Measurements from ENCODE around the gene KLF8. TPM values are rescaled to one million over a fixed set of nuclear protein-coding genes. Genes with fewer than 3 reads are reported as not detected.

KLF8 gene
- total and polyA plus RNA-seq, 9 of the 15 experiments (the other 6 are each of a cell fraction or from before 2014, with no cell fraction given): 0.01 to 0.10 (median 0.04) TPM; not detected in 3

GRCh38 chrX:56231537-56232090, 542 bp upstream of the KLF8 start (continued):
- TF ChIP-seq, protein P1, sequence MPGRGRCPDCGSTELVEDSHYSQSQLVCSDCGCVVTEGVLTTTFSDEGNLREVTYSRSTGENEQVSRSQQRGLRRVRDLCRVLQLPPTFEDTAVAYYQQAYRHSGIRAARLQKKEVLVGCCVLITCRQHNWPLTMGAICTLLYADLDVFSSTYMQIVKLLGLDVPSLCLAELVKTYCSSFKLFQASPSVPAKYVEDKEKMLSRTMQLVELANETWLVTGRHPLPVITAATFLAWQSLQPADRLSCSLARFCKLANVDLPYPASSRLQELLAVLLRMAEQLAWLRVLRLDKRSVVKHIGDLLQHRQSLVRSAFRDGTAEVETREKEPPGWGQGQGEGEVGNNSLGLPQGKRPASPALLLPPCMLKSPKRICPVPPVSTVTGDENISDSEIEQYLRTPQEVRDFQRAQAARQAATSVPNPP (IDR thresholded peaks at IDR 0.05; ENCODE audit: borderline replicate concordance, insufficient read depth, insufficient read length): no peak
- TF ChIP-seq CTBP1 (IDR thresholded peaks at IDR 0.05; ENCODE audit: borderline replicate concordance) (no peak), PRMT5 (CRISPR knock-in tag; IDR thresholded peaks at IDR 0.05) (no peak)

- H3K27me3 ChIP-seq (ENCODE audit: control insufficient read depth in 2 of 2, insufficient read depth in 2 of 2, low read length in 2 of 2): no peaks in the 10 kb centered on the region
- DNase-seq (ENCODE audit: extremely low read depth in 1 of 4, low spot score in 3 of 4) (no peak), FAIRE-seq (no peak), ATAC-seq (no peak)
- intact Hi-C loops (cut with micrococcal nuclease): no loop called here
- no TSS peak for BruUV-seq (replicated peaks)
- WGBS (ENCODE audit: insufficient coverage, low coverage, missing lambda C conversion rate): 9% methylated on average over 6 of the region's 17 CpGs
- POLR2A ChIA-PET: interaction anchor here (0.6 kb wide), 1 partner anchor 494 kb away, joined by 4 read pairs; no protein-coding TSS in a partner anchor
- H4K20me1 ChIP-seq (replicated peaks; ENCODE audit: control insufficient read depth, insufficient read depth, low read length): no peaks in the 10 kb centered on the region
- CTCF ChIA-PET (ENCODE audit: low intra/inter-chr PET ratio): no interaction called here
- H2AFZ ChIP-seq (ENCODE audit: low read depth, low read length): no peak overlapping the region
- in situ Hi-C loops (cut with MboI): no loop called here
- no peaks in the 10 kb centered on the region for H3K4me1 ChIP-seq (replicated peaks in 1 of 2; ENCODE audit: control insufficient read depth in 2 of 2, insufficient read depth in 2 of 2, low read length in 2 of 2)
- no peaks in the 10 kb centered on the region for H3K79me2 ChIP-seq (ENCODE audit: control insufficient read depth, insufficient read depth, low read length)
- H3K9ac ChIP-seq (ENCODE audit: insufficient read depth in 1 of 2, low read depth in 2 of 2, low read length in 2 of 2): no peak overlapping the region
- H3K9me1 ChIP-seq (ENCODE audit: control insufficient read depth, insufficient read depth, low read length): no peaks in the 10 kb centered on the region
- H3K9me3 ChIP-seq (replicated peaks; ENCODE audit: control insufficient read depth, insufficient read depth, low read depth, low read length): no peaks in the 10 kb centered on the region
- H3K4me3 ChIP-seq: no peak overlapping the region
- TF ChIP-seq CREB3 (tag; conservative IDR thresholded peaks at IDR 0.05; ENCODE audit: low read depth) (no peak), FOS (IDR thresholded peaks at IDR 0.05; ENCODE audit: extremely low read depth, insufficient read length) (no peak), ZNF79 (CRISPR knock-in tag; IDR thresholded peaks at IDR 0.05; ENCODE audit: low read depth) (no peak), ZNF431 (CRISPR knock-in tag; IDR thresholded peaks at IDR 0.05) (no peak), NCOA6 (IDR thresholded peaks at IDR 0.05) (no peak), CEBPZ (IDR thresholded peaks at IDR 0.05; ENCODE audit: borderline replicate concordance, low read depth, low read length) (no peak)
- H3K36me3 ChIP-seq (ENCODE audit: control insufficient read depth, insufficient read depth, low read length): no peaks in the 10 kb centered on the region
- H3K27ac ChIP-seq (ENCODE audit: extremely low read depth, low read depth, low read length): no peak overlapping the region
- H3K4me2 ChIP-seq (ENCODE audit: insufficient read depth, low read length): no peak overlapping the region
Measured at GRCh38 chrX:56233100-56233499, 944 bp downstream of the KLF8 start.
